CD4-positive, alpha-beta T cell (primary cell): ENCODE data around the gene CTSD. TPM values are rescaled to one million over a fixed set of nuclear protein-coding genes. Genes with fewer than 3 reads are reported as not detected.

ENCODE experiments used
- ATAC-seq: fragments of 200-7000 bp; cut with Tn5 transposase; one replicate; pipeline ENCODE4 v1.10.0; 2022; ENCODE audit warnings: mild to moderate bottlenecking; ENCODE audit not compliant: poor library complexity
- CTCF ChIA-PET: fragments of 350-600 bp; sonication (Branson Sonifier 250); formaldehyde crosslinking; loops from one replicate; lab custom pipeline; 2021; ENCODE audit warnings: antibody characterized with exemption, inconsistent platforms; lab: Charles Lee
- POLR2A ChIA-PET: fragments of 350-600 bp; sonication (Branson Sonifier 250); formaldehyde crosslinking; loops from one replicate; lab custom pipeline; 2021; ENCODE audit warnings: antibody characterized with exemption, inconsistent platforms; lab: Charles Lee
- DNase-seq, 14 experiments: peaks; one replicate each; pipeline ENCODE4 v3.0.0-alpha.2; 2013 to 2020; ENCODE audit warnings: mixed read lengths in 2 of 14
- H3K27ac ChIP-seq, 2 donors: one replicate each; pipeline versions ENCODE4 v1.5.1 to v1.7.0; 2013; ENCODE audit warnings: low read length in 2 of 2, low read depth in 1 of 2, mild to moderate bottlenecking in 1 of 2
- H3K27me3 ChIP-seq, 2 experiments: 1 replicate in 1 of 2; 2 replicates in 1 of 2; pipeline versions ENCODE4 v1.6.1 to v1.7.0; 2013; ENCODE audit warnings: low read length in 2 of 2, control low read depth in 1 of 2, mild to moderate bottlenecking in 1 of 2, moderate library complexity in 1 of 2; ENCODE audit not compliant: insufficient read depth in 2 of 2, control insufficient read depth in 1 of 2
- H3K36me3 ChIP-seq: one replicate; pipeline ENCODE4 v1.6.1; 2013; ENCODE audit warnings: low read length, control low read depth; ENCODE audit not compliant: insufficient read depth
- H3K4me1 ChIP-seq: one replicate; pipeline ENCODE4 v1.6.1; 2013; ENCODE audit warnings: low read length, control low read depth; ENCODE audit not compliant: insufficient read depth
- H3K4me3 ChIP-seq: one replicate; pipeline ENCODE4 v1.5.1; 2013; ENCODE audit warnings: mild to moderate bottlenecking, low read length, moderate library complexity
- H3K9me3 ChIP-seq, 2 experiments: 1 replicate in 1 of 2; 2 replicates in 1 of 2; pipeline versions ENCODE4 v1.6.1 to v1.7.0; 2013; ENCODE audit warnings: low read length in 2 of 2, mild to moderate bottlenecking in 2 of 2, control low read depth in 1 of 2, moderate library complexity in 1 of 2; ENCODE audit not compliant: control insufficient read depth in 1 of 2, insufficient read depth in 1 of 2
- H3K27ac Mint-ChIP-seq: one replicate; pipeline ENCODE4 v1.8.0; 2020; ENCODE audit warnings: mixed read lengths
- H3K27me3 Mint-ChIP-seq: one replicate; pipeline ENCODE4 v1.8.0; 2021; ENCODE audit warnings: mixed read lengths
- H3K36me3 Mint-ChIP-seq: one replicate; pipeline ENCODE4 v1.8.0; 2021; ENCODE audit warnings: low read depth, mixed read lengths
- H3K4me1 Mint-ChIP-seq: one replicate; pipeline ENCODE4 v1.8.0; 2021; ENCODE audit warnings: low read depth, mixed read lengths
- H3K4me3 Mint-ChIP-seq: one replicate; pipeline ENCODE4 v1.8.0; 2020; ENCODE audit warnings: mild to moderate bottlenecking, mixed read lengths
- H3K9me3 Mint-ChIP-seq: one replicate; pipeline ENCODE4 v1.8.0; 2020; ENCODE audit warnings: mixed read lengths
- intact Hi-C, 2 experiments: fragments of 100-400 bp; cut with DNase I in 1 of 2; cut with micrococcal nuclease in 1 of 2; formaldehyde crosslinking; loops; one replicate each; pipeline versions ENCODE4 v1.15.1 to v1.9.0; 2023 to 2025; cut with DNase I, micrococcal nuclease
- total RNA-seq, 174 experiments: library from RNA in 2 of 174; stranded (reverse) in 2 of 174; gene quantifications; one replicate each; pipeline ENCODE4 v1.2.3 and lab custom pipeline; 2021 to 2026
- TF ChIP-seq, protein P1 (sequence below): fragments of 200-600 bp; IDR thresholded peaks from one replicate; pipeline ENCODE4 v1.8.0; 2022; ENCODE audit warnings: antibody characterized with exemption, mild to moderate bottlenecking

CTSD gene
- total RNA-seq, 2 experiments from 2014 or later = 63.3 to 71.3 TPM

GRCh38 chr11:1783725-1784529, 20.2 kb upstream of the CTSD start:
- no peaks in the 10 kb centered on the region for H3K9me3 Mint-ChIP-seq
- no peak overlapping the region for H3K27ac ChIP-seq
- no peaks in the 10 kb centered on the region for H3K36me3 Mint-ChIP-seq
- POLR2A ChIA-PET = no interaction called here
- no peaks in the 10 kb centered on the region for H3K27me3 Mint-ChIP-seq
- H3K9me3 ChIP-seq = no peaks in the 10 kb centered on the region
- H3K4me1 ChIP-seq = peaks cover 9% of the 10 kb centered on the region
- no peaks in the 10 kb centered on the region for H3K4me1 Mint-ChIP-seq
- no peak overlapping the region for H3K4me3 ChIP-seq
- no peak for DNase-seq
- intact Hi-C loops = no loop called here
- no peak overlapping the region for H3K4me3 Mint-ChIP-seq
- TF ChIP-seq, protein P1, sequence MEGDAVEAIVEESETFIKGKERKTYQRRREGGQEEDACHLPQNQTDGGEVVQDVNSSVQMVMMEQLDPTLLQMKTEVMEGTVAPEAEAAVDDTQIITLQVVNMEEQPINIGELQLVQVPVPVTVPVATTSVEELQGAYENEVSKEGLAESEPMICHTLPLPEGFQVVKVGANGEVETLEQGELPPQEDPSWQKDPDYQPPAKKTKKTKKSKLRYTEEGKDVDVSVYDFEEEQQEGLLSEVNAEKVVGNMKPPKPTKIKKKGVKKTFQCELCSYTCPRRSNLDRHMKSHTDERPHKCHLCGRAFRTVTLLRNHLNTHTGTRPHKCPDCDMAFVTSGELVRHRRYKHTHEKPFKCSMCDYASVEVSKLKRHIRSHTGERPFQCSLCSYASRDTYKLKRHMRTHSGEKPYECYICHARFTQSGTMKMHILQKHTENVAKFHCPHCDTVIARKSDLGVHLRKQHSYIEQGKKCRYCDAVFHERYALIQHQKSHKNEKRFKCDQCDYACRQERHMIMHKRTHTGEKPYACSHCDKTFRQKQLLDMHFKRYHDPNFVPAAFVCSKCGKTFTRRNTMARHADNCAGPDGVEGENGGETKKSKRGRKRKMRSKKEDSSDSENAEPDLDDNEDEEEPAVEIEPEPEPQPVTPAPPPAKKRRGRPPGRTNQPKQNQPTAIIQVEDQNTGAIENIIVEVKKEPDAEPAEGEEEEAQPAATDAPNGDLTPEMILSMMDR = no peak
- ATAC-seq = no peak
- CTCF ChIA-PET = interaction anchor here (1.6 kb wide), 1 partner anchor 90 kb away, joined by 6 read pairs; no protein-coding TSS in a partner anchor
- H3K27me3 ChIP-seq = peaks cover 0 to 2% of the 10 kb centered on the region in 2 experiments
- no peaks in the 10 kb centered on the region for H3K36me3 ChIP-seq
- no peak overlapping the region for H3K27ac Mint-ChIP-seq

DNA sequence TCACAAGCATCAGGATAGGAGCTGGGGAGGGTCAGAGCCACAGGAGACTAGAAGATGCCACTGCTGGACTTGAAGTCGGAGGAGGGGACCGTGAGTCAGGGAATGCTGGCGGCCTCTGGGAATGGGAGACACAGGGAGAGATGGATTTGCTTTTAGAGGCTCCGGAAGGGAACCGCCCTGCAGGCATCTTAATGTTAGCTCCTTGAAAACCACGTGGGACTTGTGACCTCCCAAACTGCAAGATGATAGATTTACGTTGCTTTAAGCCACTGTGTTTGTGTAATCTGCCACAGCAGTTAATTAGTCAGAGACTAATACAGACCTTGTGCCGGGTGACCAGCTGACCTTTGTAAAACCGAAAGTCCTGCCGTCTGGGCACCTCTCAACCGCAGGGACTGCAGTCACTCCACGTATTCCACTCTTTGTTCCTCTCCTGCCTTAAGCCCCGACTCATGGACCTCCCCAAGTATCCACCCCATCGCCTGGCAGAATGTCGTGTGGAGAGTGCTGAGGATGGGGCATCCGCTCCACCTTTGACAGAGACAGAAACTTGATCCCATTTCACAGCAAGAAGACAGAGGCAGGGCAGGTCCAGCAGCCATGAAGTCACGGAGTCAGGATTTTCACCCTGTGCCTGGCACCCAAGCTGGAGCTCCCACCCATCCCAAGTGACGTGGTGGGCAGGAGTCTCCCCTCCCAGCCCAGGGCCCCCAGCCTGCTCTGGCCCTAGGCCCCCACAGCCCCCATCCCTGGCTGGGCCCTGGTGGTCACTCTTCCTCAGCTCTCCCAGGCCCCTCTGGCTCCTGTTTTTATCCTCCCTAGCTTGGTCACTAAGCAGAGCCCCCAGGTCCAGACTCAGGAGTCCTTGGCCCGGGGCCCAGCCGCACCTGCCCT, 19.4 kb upstream of the CTSD start:
- peaks cover 9% of the 10 kb centered on the region for H3K4me1 ChIP-seq
- no peak for ATAC-seq
- no peaks in the 10 kb centered on the region for H3K4me1 Mint-ChIP-seq
- DNase-seq = peak in 2 of 14 experiments; percentile 52 to 63
- ChIA-PET POLR2A (no interaction called here), CTCF (interaction anchor here (1.6 kb wide), 1 partner anchor 89 kb away, joined by 6 read pairs; no protein-coding TSS in a partner anchor)
- intact Hi-C loops = no loop called here
- peaks cover 0 to 2% of the 10 kb centered on the region in 2 experiments for H3K27me3 ChIP-seq
- H3K4me3 Mint-ChIP-seq = no peak overlapping the region
- no peaks in the 10 kb centered on the region for H3K36me3 Mint-ChIP-seq
- H3K9me3 ChIP-seq = no peaks in the 10 kb centered on the region
- H3K4me3 ChIP-seq = no peak overlapping the region
- no peaks in the 10 kb centered on the region for H3K36me3 ChIP-seq
- no peak overlapping the region for H3K27ac ChIP-seq
- no peak overlapping the region for H3K27ac Mint-ChIP-seq
- H3K9me3 Mint-ChIP-seq = no peaks in the 10 kb centered on the region
- TF ChIP-seq, protein P1 = no peak
- no peaks in the 10 kb centered on the region for H3K27me3 Mint-ChIP-seq

- Mint-ChIP-seq H3K4me3 (no peak overlapping the region), H3K27ac (no peak overlapping the region), H3K4me1 (no peaks in the 10 kb centered on the region), H3K36me3 (no peaks in the 10 kb centered on the region), H3K9me3 (no peaks in the 10 kb centered on the region), H3K27me3 (no peaks in the 10 kb centered on the region)
- intact Hi-C loops = no loop called here
- CTCF ChIA-PET = no interaction called here
- Histone ChIP-seq H3K9me3 (no peaks in the 10 kb centered on the region), H3K27ac (no peak overlapping the region), H3K36me3 (no peaks in the 10 kb centered on the region), H3K4me1 (peaks cover 12% of the 10 kb centered on the region), H3K4me3 (no peak overlapping the region), H3K27me3 (peaks cover 0 to 2% of the 10 kb centered on the region in 2 experiments)
- POLR2A ChIA-PET = no interaction called here
- DNase-seq = peak in 1 of 14 experiments; percentile 34
- TF ChIP-seq, protein P1 = no peak
- no peak for ATAC-seq
These were observed 18.4 kb upstream of the CTSD start for GRCh38 chr11:1782031-1782590.
